ENCODE data around the gene HACD3.

Gene HACD3

DNA sequence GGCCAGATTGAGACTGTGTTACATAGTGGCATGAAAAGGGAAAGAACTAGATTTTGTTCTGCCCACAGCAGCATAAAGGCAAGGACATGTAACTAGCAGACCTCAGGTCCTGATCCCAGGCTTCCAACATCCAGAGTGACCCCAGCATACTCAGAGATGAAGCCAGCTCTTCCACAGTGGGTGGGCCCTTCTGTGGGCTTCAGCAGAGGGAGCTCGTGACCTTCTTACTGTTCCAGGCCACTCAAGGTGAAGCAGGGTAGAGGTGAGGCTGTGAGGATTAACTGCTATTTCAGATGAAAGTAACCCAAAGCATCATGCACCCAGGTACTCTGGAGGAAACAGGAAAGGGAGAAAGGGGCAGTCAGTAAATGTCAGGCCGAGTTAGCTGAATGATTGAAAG, 90.6 kb downstream of the HACD3 start:
- Histone ChIP-seq H3K36me3 (ENCODE audit: low read depth) (no peaks in the 10 kb centered on the region), H3K9me3 (ENCODE audit: severe bottlenecking) (no peaks in the 10 kb centered on the region), H3K4me1 (ENCODE audit: insufficient read depth, poor library complexity, severe bottlenecking) (no peaks in the 10 kb centered on the region), H3K4me3 (ENCODE audit: severe bottlenecking) (no peak overlapping the region), H3K27me3 (ENCODE audit: insufficient read depth, poor library complexity, severe bottlenecking) (no peaks in the 10 kb centered on the region), H3K27ac (ENCODE audit: poor library complexity, severe bottlenecking) (no peak overlapping the region)
- TF ChIP-seq, protein P1, sequence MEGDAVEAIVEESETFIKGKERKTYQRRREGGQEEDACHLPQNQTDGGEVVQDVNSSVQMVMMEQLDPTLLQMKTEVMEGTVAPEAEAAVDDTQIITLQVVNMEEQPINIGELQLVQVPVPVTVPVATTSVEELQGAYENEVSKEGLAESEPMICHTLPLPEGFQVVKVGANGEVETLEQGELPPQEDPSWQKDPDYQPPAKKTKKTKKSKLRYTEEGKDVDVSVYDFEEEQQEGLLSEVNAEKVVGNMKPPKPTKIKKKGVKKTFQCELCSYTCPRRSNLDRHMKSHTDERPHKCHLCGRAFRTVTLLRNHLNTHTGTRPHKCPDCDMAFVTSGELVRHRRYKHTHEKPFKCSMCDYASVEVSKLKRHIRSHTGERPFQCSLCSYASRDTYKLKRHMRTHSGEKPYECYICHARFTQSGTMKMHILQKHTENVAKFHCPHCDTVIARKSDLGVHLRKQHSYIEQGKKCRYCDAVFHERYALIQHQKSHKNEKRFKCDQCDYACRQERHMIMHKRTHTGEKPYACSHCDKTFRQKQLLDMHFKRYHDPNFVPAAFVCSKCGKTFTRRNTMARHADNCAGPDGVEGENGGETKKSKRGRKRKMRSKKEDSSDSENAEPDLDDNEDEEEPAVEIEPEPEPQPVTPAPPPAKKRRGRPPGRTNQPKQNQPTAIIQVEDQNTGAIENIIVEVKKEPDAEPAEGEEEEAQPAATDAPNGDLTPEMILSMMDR (IDR thresholded peaks at IDR 0.05; ENCODE audit: poor library complexity, severe bottlenecking), result no peak
- ATAC-seq (ENCODE audit: low read depth) (no peak; the same call in 1 of the 3 replicates), DNase-seq (ENCODE audit: low spot score) (no peak)

DNA sequence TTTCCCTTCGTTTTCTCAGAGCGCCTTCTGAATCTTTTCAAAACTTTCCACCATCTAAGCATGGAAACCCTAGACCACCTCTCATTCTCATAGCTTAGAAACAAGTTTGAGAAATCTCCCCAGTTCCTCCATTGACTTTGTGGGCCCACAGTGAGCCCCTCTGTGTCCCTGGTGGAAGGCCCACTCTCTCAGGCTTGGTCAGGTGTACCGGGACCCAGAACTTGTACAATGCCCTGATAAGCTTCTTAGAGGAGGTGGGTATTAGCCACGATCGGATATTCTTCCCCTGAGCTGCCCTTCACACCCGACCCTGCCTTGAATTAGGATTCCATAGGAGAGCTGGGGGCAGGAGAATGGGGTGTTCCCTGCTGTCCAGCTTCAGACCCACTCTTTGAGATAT, 91.4 kb downstream of the HACD3 start, which contains the start of gene SLC24A1:
TSS of gene SLC24A1 (plus strand) at position 301 of the 400 bp plus-strand sequence. CDS start 2,143 bp downstream, outside the sequence.
- H3K27me3 ChIP-seq (ENCODE audit: insufficient read depth, poor library complexity, severe bottlenecking), result no peaks in the 10 kb centered on the region
- H3K27ac ChIP-seq (ENCODE audit: poor library complexity, severe bottlenecking), result no peak within 1 kb of the TSS
- TF ChIP-seq, protein P1 (IDR thresholded peaks at IDR 0.05; ENCODE audit: poor library complexity, severe bottlenecking), result no peak
- no peak within 1 kb of the TSS for H3K4me3 ChIP-seq (ENCODE audit: severe bottlenecking)
- no peaks in the 10 kb centered on the region for H3K4me1 ChIP-seq (ENCODE audit: insufficient read depth, poor library complexity, severe bottlenecking)
- DNase-seq (ENCODE audit: low spot score) (no peak), ATAC-seq (ENCODE audit: low read depth) (no peak)
- no peaks in the 10 kb centered on the region for H3K36me3 ChIP-seq (ENCODE audit: low read depth)
- H3K9me3 ChIP-seq (ENCODE audit: severe bottlenecking), result no peaks in the 10 kb centered on the region

DNA sequence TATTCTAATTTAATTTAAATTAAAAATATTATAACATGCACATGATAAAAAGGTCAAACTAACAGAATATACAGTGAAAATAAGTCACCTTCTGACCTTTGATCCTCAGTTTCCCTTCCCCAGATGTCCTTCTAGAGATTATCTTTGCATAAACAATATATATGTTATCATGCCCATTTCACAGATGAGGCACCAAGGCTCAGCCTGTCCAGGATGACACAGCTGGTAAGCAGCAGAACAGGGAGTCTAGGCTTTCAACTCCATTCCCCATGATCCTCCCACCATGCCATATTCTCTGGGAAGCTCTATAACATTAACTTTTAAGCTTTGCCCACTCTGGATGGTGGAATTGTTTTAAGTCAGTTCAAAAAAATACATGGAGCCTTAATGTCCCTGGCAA, 92.8 kb downstream of the HACD3 start:
- Histone ChIP-seq H3K27ac (ENCODE audit: poor library complexity, severe bottlenecking) (no peak overlapping the region), H3K9me3 (ENCODE audit: severe bottlenecking) (no peaks in the 10 kb centered on the region), H3K27me3 (ENCODE audit: insufficient read depth, poor library complexity, severe bottlenecking) (no peaks in the 10 kb centered on the region), H3K36me3 (ENCODE audit: low read depth) (no peaks in the 10 kb centered on the region), H3K4me3 (ENCODE audit: severe bottlenecking) (no peak overlapping the region), H3K4me1 (ENCODE audit: insufficient read depth, poor library complexity, severe bottlenecking) (no peaks in the 10 kb centered on the region)
- no peak for ATAC-seq (ENCODE audit: low read depth)
- no peak for DNase-seq (ENCODE audit: low spot score)
- TF ChIP-seq, protein P1 (IDR thresholded peaks at IDR 0.05; ENCODE audit: poor library complexity, severe bottlenecking), result no peak

DNA sequence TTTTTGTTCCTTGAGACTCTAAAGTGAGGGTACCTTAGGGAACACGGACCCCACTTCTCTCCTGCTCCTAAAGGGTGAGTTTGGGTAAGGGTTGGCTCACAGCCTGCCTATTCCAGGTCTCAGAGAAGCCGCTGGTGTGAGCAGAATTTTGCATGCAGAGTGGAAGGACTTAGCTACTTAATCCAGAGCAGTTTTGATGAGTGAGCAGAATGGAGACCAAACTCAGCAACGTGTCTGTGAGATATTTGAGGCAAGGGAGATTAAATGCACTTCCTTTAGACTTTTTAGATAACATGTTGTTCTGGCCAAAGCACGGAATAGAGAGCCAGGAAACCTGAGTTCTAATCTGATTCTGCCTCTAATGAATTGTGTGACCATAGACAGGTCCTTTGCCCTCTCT, 96.6 kb downstream of the HACD3 start:
- no peaks in the 10 kb centered on the region for H3K27me3 ChIP-seq (ENCODE audit: insufficient read depth, poor library complexity, severe bottlenecking)
- no peak overlapping the region for H3K4me3 ChIP-seq (ENCODE audit: severe bottlenecking)
- DNase-seq (ENCODE audit: low spot score), result no peak
- H3K27ac ChIP-seq (ENCODE audit: poor library complexity, severe bottlenecking), result no peak overlapping the region
- TF ChIP-seq, protein P1 (IDR thresholded peaks at IDR 0.05; ENCODE audit: poor library complexity, severe bottlenecking), result no peak
- H3K4me1 ChIP-seq (ENCODE audit: insufficient read depth, poor library complexity, severe bottlenecking), result no peaks in the 10 kb centered on the region
- ATAC-seq (ENCODE audit: low read depth), result no peak
- no peaks in the 10 kb centered on the region for H3K36me3 ChIP-seq (ENCODE audit: low read depth)
- no peaks in the 10 kb centered on the region for H3K9me3 ChIP-seq (ENCODE audit: severe bottlenecking)
